ENCODE measurements around the gene KIN. TPM values are rescaled to one million over a fixed set of nuclear protein-coding genes. Genes with fewer than 3 reads are reported as not detected.
"Not testable (repeated sequence)": the region's sequence is repeated elsewhere in the genome, so short reads cannot be mapped to it uniquely, and the experiment has no call there.

The KIN gene
- total RNA-seq, 1 donor from 2014 or later: 9.1 TPM

- DNase-seq; intact Hi-C loops (cut with micrococcal nuclease); ATAC-seq: not testable (repeated sequence)
Measured at GRCh38 chr10:7748637-7749036, 39.2 kb downstream of the KIN start.

DNA sequence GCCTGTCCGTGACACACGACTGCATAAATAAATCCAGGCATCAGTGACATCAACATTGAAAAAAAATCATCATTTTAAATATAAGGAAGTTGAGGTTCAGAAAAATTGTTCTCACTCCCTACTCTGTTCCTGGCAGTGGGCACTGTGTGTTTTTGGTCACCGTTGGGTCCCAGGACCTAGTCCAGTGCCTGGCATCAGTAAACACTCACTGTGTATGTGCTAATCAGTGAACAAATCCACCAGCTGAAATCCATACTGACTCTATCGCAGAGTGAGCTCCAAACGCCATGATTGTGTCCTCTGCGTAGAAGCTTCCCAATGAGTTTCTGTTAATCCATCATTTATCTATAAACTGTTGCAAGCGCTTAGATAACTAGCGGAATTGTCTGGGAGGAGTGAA lies 43.5 kb downstream of the KIN start:
- DNase-seq (no peak), ATAC-seq (no peak)
- intact Hi-C loops (cut with micrococcal nuclease): no loop called here

DNA sequence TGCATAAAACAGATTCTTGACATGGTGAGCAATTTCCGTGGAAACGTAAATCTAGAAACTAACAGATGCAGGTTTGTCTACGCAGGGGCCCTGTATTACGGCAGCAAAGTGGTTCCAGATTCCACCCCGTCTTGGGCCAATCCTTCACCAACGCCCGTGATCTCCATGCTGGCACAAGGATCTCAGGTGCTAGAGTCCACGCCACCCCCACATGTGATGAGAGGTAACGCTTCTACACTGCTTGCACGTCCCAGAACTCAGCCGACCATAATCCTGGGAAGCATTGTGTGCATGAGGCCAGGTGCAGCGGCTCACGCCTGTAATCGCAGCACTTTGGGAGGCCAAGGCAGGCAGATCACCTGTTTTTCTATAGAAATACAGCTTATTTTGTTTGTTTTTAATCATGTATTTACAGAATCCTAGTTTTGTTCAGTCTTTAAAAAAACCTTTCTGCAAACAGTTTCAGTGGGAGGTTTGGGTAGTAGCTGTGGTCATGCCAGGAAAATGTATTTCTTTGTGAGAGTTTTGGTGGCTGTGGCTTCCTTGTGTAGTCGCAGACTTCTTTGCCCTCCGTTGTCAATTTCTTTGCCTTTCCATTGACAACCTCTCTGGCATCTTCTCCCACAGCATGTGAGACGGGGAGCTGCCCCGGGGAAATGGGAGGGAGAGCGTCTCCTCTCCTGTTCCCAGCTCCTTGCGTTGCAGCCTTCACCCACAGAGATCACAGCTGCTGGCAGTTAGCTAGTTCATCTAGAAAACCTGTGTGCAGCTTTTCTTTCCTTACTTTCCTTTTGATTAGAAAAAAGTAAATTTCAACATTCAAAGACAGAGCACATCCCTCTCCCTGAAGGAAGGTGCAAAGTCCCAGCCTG lies 49.0 kb downstream of the KIN start:
- intact Hi-C loops (cut with micrococcal nuclease): no loop called here
- no peak for DNase-seq
- no peak for ATAC-seq

DNA sequence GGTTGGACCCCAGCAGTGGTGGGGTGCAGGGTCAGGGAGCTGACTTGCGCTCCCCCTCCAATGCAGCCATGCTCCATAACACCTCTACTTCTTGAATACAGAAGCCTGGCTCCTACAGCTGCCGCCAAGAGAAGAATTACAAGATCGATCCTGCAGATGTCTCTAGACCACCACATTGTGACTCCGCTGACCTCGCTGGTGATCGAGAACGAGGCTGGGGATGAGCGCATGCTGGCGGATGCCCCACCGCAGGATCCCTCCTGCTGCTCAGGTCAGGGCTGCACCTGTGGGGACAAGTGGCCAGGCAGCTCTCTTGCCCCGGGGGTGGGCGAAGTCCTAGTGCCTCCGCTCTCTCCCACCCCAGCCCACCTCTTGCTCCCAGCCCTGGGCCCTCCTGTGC lies 53.0 kb downstream of the KIN start:
- no peak for DNase-seq
- no peak for ATAC-seq
- intact Hi-C loops (cut with micrococcal nuclease): no loop called here

- ATAC-seq (no peak), DNase-seq (no peak)
- intact Hi-C loops (cut with micrococcal nuclease): no loop called here
Measured at GRCh38 chr10:7722927-7723529, 64.8 kb downstream of the KIN start.

DNA sequence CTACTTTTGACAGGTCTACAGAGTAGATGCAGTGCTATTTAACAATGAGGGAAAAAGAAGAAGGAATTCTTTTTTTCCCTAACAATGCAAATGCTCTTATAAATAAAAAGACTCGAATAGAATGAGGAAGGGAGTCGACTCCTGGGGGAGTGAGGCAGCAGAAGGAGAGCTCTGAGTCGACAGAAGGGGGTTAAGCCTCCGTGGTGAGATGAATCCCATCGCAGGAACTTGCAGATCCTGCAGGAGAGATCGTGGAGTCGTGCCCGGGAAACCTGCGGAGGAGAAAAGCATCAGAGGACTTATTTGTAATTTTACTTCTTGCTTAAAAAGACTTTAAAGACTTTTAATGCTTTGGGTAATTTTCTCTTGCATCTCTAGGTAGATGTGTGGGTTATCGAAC lies 67.3 kb downstream of the KIN start:
- intact Hi-C loops (cut with micrococcal nuclease): no loop called here
- DNase-seq (no peak), ATAC-seq (no peak)

DNA sequence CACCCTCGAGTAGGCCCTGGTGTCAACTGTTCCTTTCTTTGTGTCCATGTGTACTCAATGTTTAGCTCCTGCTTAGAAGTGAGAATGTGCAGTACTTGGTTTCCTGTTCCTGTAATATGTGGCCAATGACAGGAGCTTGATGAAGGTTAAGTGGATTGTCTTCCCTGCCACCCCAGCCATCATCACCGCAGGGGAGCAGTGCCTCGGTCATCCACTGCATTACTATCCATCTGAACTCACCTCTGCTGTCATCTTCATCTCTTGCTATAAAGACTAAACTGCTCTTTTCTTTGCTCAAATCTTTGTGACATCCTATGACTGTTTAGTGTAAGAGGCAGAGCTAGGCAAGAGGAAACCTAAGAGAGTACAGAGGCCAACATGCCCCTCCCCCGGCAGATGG lies 69.1 kb downstream of the KIN start:
- no peak for DNase-seq
- no peak for ATAC-seq
- intact Hi-C loops (cut with micrococcal nuclease): no loop called here

- intact Hi-C loops (cut with micrococcal nuclease): no loop called here
- DNase-seq (no peak), ATAC-seq (no peak)
Measured at GRCh38 chr10:7717767-7718166, 70.0 kb downstream of the KIN start.

GRCh38 chr10:7715515-7715914 lies 72.3 kb downstream of the KIN start:
- intact Hi-C loops (cut with micrococcal nuclease): no loop called here
- ATAC-seq: no peak

DNA sequence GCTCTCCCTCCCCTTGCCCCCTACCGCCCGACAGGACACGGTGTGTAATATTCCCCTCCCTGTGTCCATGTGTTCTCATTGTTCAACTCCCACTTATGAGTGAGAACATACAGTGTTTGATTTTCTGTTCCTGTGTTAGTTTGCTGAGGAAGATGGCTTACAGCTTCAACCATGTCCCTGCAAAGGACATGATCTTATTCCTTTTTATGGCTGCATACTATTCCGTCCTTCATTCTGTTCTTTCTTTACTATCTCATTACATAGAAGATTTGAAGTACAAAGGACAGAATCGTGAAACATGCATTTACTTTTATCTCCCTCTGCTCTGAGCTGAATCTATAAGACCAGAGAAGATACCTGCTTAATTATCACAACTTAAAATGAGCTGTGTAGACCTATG lies 76.7 kb downstream of the KIN start:
- ATAC-seq; DNase-seq; intact Hi-C loops (cut with micrococcal nuclease): not testable (repeated sequence)

More at GRCh38 chr10:7715515-7715914, 72.3 kb downstream of the KIN start:
- DNase-seq: no peak

DNA sequence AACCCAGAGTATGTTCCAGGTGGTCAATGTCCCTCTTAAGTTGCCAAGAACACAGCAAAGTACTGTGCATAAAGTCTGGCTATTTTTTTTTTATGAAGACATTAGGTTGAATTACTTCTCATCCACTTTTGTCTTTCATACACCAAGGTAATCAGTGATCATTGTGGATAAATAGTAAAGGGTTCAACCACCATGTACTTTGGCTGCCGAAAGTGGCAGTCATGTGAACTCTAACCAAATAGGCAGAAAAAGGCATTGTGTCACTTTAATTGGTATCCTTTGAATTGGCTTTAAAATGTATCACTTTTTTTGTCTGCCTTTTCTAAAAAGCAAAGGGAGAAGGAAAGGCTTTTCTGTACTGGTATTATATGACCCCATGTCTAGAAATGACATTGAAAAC lies 77.3 kb downstream of the KIN start:
- intact Hi-C loops (cut with micrococcal nuclease): no loop called here
- no peak for ATAC-seq
- DNase-seq: no peak

DNA sequence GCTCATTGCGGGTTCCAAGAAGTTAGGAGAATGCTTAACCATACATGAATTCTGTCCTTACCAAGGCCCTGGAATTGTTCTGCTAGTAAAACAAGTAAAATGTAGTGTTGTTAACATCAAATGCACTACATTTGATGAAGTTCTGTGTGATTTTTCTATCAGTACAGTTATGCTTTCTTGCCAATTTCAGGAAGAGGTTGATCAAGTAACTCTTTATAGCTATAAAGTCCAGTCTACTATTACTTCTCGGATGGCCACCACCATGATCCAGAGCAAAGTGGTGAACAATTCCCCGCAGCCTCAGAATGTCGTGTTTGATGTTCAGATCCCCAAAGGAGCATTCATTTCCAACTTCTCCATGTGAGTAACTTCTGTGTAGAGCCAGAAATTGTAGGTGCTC lies 79.0 kb downstream of the KIN start:
- intact Hi-C loops (cut with micrococcal nuclease): no loop called here
- ATAC-seq (no peak), DNase-seq (no peak)

- intact Hi-C loops (cut with micrococcal nuclease): no loop called here
- ATAC-seq (no peak), DNase-seq (no peak)
Measured at GRCh38 chr10:7707858-7708622, 79.8 kb downstream of the KIN start.

GRCh38 chr10:7707102-7707501 lies 80.7 kb downstream of the KIN start:
- no peak for ATAC-seq

DNA sequence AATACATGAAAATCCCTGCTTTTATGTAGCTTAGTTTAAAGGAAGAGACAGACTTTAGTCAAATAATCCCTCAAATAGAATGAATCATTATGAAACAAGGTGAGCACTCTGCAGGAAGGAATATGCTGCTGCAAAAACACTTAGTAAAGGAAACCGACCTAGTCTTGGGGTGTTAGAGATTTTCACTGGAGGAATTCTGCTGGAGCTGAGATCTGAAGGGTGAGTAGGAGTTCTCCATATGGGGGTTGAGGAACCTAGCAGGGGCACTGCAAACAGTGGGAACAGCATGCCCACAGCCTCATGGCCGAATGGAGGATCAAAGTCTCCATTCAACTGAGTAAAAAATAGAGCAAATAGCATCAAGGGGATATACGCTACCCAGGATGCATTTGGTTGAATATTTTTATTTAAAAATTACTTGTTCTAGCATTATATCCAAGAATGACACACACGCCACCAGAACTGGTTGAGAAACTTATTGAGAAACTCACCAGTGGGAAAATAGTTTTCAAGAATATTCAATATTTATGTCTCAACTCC lies 81.2 kb downstream of the KIN start:
- intact Hi-C loops (cut with micrococcal nuclease): no loop called here
- DNase-seq: no peak
- ATAC-seq: no peak

More at GRCh38 chr10:7707102-7707501, 80.7 kb downstream of the KIN start:
- intact Hi-C loops (cut with micrococcal nuclease): no loop called here
- DNase-seq: no peak

DNA sequence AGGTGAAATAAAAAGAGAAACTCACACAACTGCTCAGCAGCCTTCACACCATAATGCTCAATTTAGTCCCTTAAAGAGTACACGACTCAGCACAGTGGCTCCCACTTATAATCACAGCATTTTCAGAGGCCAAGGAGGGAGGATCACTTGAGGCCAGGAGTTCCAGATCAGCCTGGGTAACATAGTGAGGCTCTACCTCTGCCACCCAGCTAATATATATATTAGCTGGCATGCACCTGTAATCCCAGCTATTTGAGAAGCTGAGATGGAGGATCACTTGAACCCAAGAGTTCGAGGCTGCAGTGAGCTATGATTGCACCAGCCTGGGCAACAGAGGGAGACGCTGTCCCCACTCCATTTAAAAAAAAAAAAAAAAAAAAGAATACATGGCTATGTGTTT lies 82.5 kb downstream of the KIN start:
- intact Hi-C loops (cut with micrococcal nuclease): no loop called here
- no peak for DNase-seq
- no peak for ATAC-seq

DNA sequence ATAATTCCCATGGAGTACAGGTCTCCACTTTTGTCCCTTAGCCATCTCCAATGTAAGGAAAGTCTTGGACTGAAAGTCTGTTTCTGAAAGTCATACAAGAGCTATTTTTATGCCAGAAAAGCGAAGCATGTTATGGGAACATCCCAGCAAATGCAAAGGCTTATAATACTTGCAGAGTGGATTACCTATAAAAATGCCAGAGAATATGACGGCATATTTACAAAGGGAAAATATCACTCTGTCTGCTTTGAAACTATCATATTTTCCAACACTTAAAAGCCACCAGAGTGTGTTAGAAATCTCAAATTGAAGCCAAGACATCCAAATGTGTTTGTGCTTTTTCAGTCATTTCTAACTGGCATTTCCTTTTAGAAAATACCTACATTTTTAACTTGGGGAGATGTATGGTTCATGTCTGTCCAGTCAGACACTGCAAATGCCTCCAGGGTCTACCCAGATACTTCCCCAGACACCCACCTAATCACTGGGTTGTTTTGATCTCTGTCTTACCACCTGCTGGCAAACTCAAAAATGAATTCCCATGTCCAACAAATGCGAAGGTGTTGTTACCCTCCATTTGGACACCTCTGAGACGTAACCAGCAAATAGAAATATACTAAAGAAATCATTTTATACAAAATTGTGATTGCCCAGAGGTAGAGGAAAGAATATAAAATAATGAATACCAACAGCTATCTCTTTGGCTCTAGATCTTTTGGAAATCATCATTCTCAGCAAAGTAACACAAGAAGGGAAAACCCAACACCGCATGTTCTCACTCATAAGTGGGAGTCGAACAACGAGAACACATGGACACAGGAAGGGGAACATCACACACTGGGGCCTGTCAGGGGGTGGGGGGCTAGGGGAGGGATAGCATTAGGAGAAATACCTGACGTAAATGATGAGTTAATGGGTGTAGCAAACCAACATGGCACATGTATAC lies 83.4 kb downstream of the KIN start:
- no peak for DNase-seq
- no peak for ATAC-seq
- intact Hi-C loops (cut with micrococcal nuclease): no loop called here

- ATAC-seq (no peak), DNase-seq (no peak)
- intact Hi-C loops (cut with micrococcal nuclease): no loop called here
Measured at GRCh38 chr10:7703140-7703539, 84.7 kb downstream of the KIN start, which contains the start of gene ITIH2. TSS of gene ITIH2 (plus strand) at chr10:7703316. CDS start at chr10:7703435, 119 bp downstream.

Data from left ventricle myocardium superior (tissue), 1 donor.